Naive thymus-derived CD8-positive, alpha-beta T cell (primary cell): Measurements from ENCODE around the gene GABRB3. TPM values are rescaled to one million over a fixed set of nuclear protein-coding genes. Genes with fewer than 3 reads are reported as not detected.

Experiments
- ATAC-seq, 2 donors: fragments of 150-1000 bp; cut with Tn5 transposase in 1 of 2; sonication (Bioruptor Pico), chemical (Tn5 transposase) in 1 of 2; 1 replicate in 1 of 2; 2 replicates in 1 of 2; pipeline ENCODE4 v1.10.0; 2021; ENCODE audit warnings: mild to moderate bottlenecking in 2 of 2, moderate library complexity in 2 of 2
- POLR2A ChIA-PET: fragments of 350-600 bp; sonication (Branson Sonifier 250); formaldehyde crosslinking; loops from one replicate; lab custom pipeline; 2021; ENCODE audit warnings: antibody characterized with exemption; lab: Charles Lee
- DNase-seq, 10 donors: peaks; one replicate each; pipeline versions ENCODE4 v3.0.0 to v3.0.0-alpha.2; 2020 to 2022
- H3K27ac Mint-ChIP-seq, 10 donors: one replicate each; pipeline ENCODE4 v1.8.0; 2020 to 2022; ENCODE audit warnings: mild to moderate bottlenecking in 10 of 10, mixed read lengths in 10 of 10, moderate library complexity in 4 of 10, inconsistent platforms in 1 of 10
- H3K27me3 Mint-ChIP-seq, 5 donors: one replicate each; pipeline ENCODE4 v1.8.0; 2021 to 2022; ENCODE audit warnings: mixed read lengths in 5 of 5
- H3K36me3 Mint-ChIP-seq, 3 donors: one replicate each; pipeline ENCODE4 v1.8.0; 2020 to 2022; ENCODE audit warnings: mixed read lengths in 3 of 3, mild to moderate bottlenecking in 2 of 3, inconsistent platforms in 1 of 3
- H3K4me1 Mint-ChIP-seq, 4 donors: one replicate each; pipeline ENCODE4 v1.8.0; 2021 to 2022; ENCODE audit warnings: mixed read lengths in 4 of 4
- H3K4me3 Mint-ChIP-seq, 10 donors: one replicate each; pipeline ENCODE4 v1.8.0; 2020 to 2022; ENCODE audit warnings: mild to moderate bottlenecking in 10 of 10, mixed read lengths in 10 of 10, moderate library complexity in 6 of 10, inconsistent platforms in 1 of 10
- H3K9me3 Mint-ChIP-seq, 9 donors: one replicate each; pipeline ENCODE4 v1.8.0; 2020 to 2022; ENCODE audit warnings: mixed read lengths in 9 of 9, mild to moderate bottlenecking in 3 of 9, inconsistent platforms in 1 of 9, moderate library complexity in 1 of 9
- polyA plus RNA-seq, 3 donors: library from polyadenylated mRNA; unstranded; fragments of 300-500 nt; fragmentation: Illumina TruSeq; gene quantifications; one replicate each; pipeline ENCODE4 v1.2.3, GENCODE V29; 2021
- total RNA-seq, 8 experiments: library from RNA in 2 of 8; stranded (reverse) in 2 of 8; gene quantifications; one replicate each; pipeline ENCODE4 v1.2.3 and lab custom pipeline; 2021 to 2026

GABRB3 gene
- not detected for total RNA-seq
- not detected for polyA plus RNA-seq
- total RNA-seq (lab: John Stamatoyannopoulos, UW): 0 to 0.86 (median 0.10) reads per million in 6 experiments

DNA sequence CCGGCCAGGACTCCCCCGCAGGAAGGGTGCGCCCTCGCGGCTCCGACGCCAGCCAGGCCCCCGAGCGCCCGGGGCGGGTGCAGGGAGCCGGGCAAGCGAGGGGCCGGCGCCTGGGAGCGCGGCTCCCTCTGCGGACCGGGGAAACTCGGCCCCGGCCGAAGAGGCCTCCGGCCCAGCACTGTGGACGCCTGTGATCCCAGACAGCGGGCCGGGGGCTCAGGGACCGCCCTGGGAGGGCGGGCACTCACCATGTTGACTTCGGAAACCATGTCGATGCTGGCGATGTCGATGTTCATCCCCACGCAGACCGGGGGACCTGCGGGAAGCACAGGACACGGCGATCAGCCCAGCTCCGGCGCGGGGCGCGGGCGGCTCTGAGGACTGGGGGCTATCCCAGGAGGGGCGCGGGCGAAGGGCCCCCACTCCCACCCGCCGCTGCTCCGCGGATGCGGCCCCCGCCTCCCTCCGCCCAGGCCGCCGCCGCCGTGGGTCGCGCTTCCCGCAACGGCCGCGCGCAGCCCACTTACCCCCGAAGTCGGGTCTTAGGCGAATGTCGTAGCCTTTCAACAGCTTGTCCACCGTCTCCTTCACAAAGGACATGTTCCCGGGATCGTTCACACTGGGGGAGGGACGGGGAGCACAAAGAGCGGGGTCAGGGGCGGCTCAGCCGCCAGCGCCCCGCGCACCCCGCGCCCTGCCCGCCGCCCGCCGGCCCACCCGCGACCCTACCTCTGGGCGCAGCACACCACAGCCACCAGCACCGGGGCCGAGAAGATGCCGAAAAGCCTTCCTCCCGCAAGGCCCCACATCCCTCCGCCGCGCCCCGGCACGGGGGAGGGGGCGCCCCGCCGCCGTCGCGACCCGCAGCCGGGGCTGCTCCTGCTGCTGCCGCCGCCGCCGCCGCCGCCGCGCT is at the start of gene GABRB3:
TSS of gene GABRB3 (minus strand) at position 913 of the 913 bp plus-strand sequence.
- Mint-ChIP-seq H3K4me3 (peak within 1 kb of the TSS in 7 of 10 donors; percentile 18 to 84 (median 72)), H3K9me3 (peaks cover 0 to 11% (median 5%) of the 10 kb centered on the region in 9 donors), H3K27me3 (peaks cover 32 to 62% (median 34%) of the 10 kb centered on the region in 5 donors), H3K27ac (no peak within 1 kb of the TSS), H3K4me1 (peaks cover 0 to 6% (median under 1%) of the 10 kb centered on the region in 4 donors), H3K36me3 (peaks cover 0 to 13% (median 0%) of the 10 kb centered on the region in 3 donors)
- POLR2A ChIA-PET: no interaction called here
- DNase-seq (no peak), ATAC-seq (no peak)

DNA sequence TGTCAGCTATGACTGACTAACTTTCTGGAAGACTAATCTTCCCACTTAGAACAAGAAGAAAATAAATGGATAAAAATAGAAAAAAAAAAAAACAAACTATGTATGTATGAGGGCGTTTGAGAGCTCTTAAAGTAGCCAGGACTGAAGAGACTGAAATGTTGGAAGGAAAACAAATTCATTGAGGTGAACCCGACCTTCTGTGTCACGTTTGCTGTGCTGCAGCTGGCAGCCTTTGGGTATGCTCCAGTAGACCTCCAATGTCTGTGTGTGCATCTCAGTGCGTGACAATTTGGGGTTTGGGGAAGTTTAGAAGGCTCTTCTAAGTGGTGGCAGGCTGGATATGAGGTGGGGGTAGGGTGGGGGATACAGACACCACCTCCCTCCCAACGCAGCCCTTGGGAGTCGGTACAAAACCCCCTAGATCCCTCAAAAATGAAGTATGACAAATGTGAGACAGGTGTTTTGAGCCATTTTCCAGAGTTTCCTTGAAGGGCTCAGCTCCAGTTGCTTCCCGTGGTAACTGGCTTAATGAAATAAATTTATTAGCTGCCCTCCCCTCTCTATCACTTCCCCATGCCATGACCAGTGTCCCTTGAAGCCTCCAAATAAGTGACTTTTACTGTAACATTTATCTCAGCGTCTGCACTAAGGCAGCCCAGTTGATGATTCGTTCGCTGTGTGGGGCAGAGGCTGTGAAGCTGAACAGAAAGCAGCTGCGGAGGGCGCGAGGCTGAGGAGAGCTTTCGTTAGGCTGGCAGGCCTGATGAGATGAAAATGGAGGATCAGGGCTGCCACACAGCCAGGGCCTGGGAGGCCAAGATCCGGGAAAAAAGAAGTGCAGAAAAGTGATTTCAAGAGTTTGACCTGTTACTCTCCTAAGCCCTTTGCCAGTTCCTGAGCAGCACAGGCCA is 34.9 kb upstream of the GABRB3 start:
- no peak overlapping the region for H3K4me3 Mint-ChIP-seq
- POLR2A ChIA-PET: no interaction called here
- H3K27ac Mint-ChIP-seq: no peak overlapping the region
- no peak for DNase-seq
- no peaks in the 10 kb centered on the region for H3K4me1 Mint-ChIP-seq
- H3K36me3 Mint-ChIP-seq: peaks cover 0 to 4% (median 0%) of the 10 kb centered on the region in 3 donors
- ATAC-seq: no peak
- peaks cover 0 to 29% (median 13%) of the 10 kb centered on the region in 9 donors for H3K9me3 Mint-ChIP-seq
- H3K27me3 Mint-ChIP-seq: peaks cover 0 to 36% (median 2%) of the 10 kb centered on the region in 5 donors

DNA sequence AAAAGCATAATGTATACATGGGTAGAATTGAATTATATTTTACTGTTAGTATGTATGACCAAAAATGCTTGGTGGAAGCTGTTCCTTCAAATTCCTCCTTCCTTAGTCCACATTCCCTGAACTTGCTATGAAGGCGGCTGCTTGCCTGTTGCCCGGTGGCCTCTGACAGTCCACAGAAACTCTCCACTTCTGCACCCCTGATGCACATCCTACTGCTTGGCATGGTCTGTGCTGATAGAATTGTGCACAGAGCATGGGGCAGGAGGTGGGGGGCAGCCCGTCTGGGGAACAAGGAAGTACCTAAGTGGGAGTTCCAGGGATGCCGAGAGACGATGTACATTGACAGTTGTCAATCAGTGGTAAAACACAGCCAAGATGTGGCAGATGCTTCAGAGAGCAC is 33.7 kb upstream of the GABRB3 start:
- H3K9me3 Mint-ChIP-seq: peaks cover 0 to 17% (median 9%) of the 10 kb centered on the region in 9 donors
- H3K27ac Mint-ChIP-seq: no peak overlapping the region
- DNase-seq (no peak), ATAC-seq (no peak)
- H3K4me1 Mint-ChIP-seq: no peaks in the 10 kb centered on the region
- POLR2A ChIA-PET: no interaction called here
- H3K4me3 Mint-ChIP-seq: no peak overlapping the region
- no peaks in the 10 kb centered on the region for H3K36me3 Mint-ChIP-seq
- peaks cover 0 to 36% (median 2%) of the 10 kb centered on the region in 5 donors for H3K27me3 Mint-ChIP-seq

GRCh38 chr15:26806151-26806550 is 33.3 kb upstream of the GABRB3 start:
- H3K9me3 Mint-ChIP-seq: peaks cover 0 to 13% (median 5%) of the 10 kb centered on the region in 9 donors
- POLR2A ChIA-PET: no interaction called here
- DNase-seq (no peak), ATAC-seq (no peak)
- H3K27ac Mint-ChIP-seq: no peak overlapping the region
- H3K27me3 Mint-ChIP-seq: peaks cover 0 to 36% (median 2%) of the 10 kb centered on the region in 5 donors
- H3K4me1 Mint-ChIP-seq: no peaks in the 10 kb centered on the region
- no peak overlapping the region for H3K4me3 Mint-ChIP-seq
- H3K36me3 Mint-ChIP-seq: no peaks in the 10 kb centered on the region

- DNase-seq: no peak
- POLR2A ChIA-PET: no interaction called here
- no peak for ATAC-seq
- H3K27ac Mint-ChIP-seq: no peak overlapping the region
- peaks cover 0 to 10% (median 0%) of the 10 kb centered on the region in 9 donors for H3K9me3 Mint-ChIP-seq
- no peak overlapping the region for H3K4me3 Mint-ChIP-seq
- peaks cover 0 to 36% (median 2%) of the 10 kb centered on the region in 5 donors for H3K27me3 Mint-ChIP-seq
- no peaks in the 10 kb centered on the region for H3K4me1 Mint-ChIP-seq
- H3K36me3 Mint-ChIP-seq: no peaks in the 10 kb centered on the region
Measured at GRCh38 chr15:26805470-26805869, 32.6 kb upstream of the GABRB3 start.

DNA sequence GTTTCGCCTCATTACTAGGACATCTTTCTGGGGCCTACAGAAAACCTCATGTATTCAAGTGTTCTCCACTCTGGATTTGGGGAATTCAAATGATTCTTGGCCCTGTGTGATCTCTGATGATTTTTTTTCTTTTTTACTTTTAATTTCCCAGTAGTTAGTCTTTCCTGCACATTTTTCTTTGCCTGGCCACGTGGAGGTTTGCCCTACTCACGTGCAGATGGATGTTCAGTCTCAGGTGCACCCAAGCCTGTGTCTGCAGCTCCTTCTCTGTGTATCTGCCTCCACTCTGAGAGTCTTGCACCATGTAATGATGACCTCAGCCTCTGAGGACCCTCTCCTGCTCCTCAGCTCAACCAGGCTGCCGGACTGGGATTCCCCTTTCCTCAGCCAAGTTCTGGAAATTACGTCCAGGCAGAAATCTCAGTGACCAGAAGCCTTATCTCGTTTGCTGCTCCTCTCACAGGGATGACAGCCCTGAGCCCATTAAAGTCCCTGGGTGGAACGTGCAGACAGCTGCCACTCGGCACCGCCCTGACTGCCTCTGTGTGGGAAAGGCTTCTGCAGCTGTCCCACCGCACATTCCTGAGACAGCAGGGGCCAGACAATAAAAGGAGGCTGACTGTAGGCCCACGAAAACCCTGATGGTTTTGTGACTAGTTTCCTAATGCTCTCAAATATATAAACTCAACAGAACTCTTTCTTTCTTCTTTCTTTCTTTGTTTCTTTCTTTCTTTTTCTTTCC is 31.4 kb upstream of the GABRB3 start:
- no peaks in the 10 kb centered on the region for H3K4me1 Mint-ChIP-seq
- no peak overlapping the region for H3K27ac Mint-ChIP-seq
- DNase-seq (no peak), ATAC-seq (no peak)
- no peak overlapping the region for H3K4me3 Mint-ChIP-seq
- POLR2A ChIA-PET: no interaction called here
- peaks cover 0 to 36% (median 2%) of the 10 kb centered on the region in 5 donors for H3K27me3 Mint-ChIP-seq
- no peaks in the 10 kb centered on the region for H3K36me3 Mint-ChIP-seq
- H3K9me3 Mint-ChIP-seq: peaks cover 0 to 10% (median 0%) of the 10 kb centered on the region in 9 donors

- POLR2A ChIA-PET: no interaction called here
- Mint-ChIP-seq H3K9me3 (peaks cover 0 to 28% (median 9%) of the 10 kb centered on the region in 9 donors), H3K27ac (no peak overlapping the region), H3K27me3 (no peaks in the 10 kb centered on the region), H3K4me3 (no peak overlapping the region), H3K4me1 (no peaks in the 10 kb centered on the region), H3K36me3 (peaks cover 0 to 10% (median 0%) of the 10 kb centered on the region in 3 donors)
- ATAC-seq: no peak
- no peak for DNase-seq
Measured at GRCh38 chr15:26790118-26790517, 17.3 kb upstream of the GABRB3 start.

DNA sequence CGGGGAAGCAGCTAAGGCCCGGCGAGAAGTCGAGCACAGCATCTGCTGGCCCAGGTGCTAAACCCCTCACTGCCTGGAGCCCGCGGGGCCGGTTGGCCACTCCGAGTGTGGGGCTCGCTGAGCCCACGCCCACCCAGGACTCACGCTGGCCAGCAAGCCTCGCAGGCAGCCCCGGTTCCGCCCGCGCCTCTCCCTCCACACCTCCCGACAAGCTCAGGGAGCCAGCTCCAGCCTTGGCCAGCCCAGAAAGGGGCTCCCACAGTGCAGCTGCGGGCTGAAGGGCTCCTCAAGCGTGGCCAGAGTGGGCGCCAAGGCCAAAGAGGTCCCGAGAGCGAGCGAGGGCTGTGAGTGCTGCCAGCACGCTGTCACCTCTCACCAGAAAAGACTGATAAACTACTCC is 8.9 kb upstream of the GABRB3 start:
- DNase-seq: no peak
- POLR2A ChIA-PET: no interaction called here
- Mint-ChIP-seq H3K4me3 (no peak overlapping the region), H3K36me3 (peaks cover 0 to 6% (median 0%) of the 10 kb centered on the region in 3 donors), H3K4me1 (no peaks in the 10 kb centered on the region), H3K9me3 (peaks cover 0 to 22% (median 5%) of the 10 kb centered on the region in 9 donors), H3K27me3 (peaks cover 0 to 20% (median 6%) of the 10 kb centered on the region in 5 donors), H3K27ac (peak overlapping the region in 1 of 10 donors; percentile 25)
- ATAC-seq: no peak

- POLR2A ChIA-PET: no interaction called here
- peak overlapping the region in 7 of 10 donors; percentile 18 to 84 (median 72) for H3K4me3 Mint-ChIP-seq
- H3K36me3 Mint-ChIP-seq: peaks cover 0 to 13% (median 0%) of the 10 kb centered on the region in 3 donors
- no peak overlapping the region for H3K27ac Mint-ChIP-seq
- H3K4me1 Mint-ChIP-seq: peaks cover 0 to 6% (median under 1%) of the 10 kb centered on the region in 4 donors
- H3K27me3 Mint-ChIP-seq: peaks cover 34 to 68% (median 36%) of the 10 kb centered on the region in 5 donors
- H3K9me3 Mint-ChIP-seq: peaks cover 0 to 15% (median 9%) of the 10 kb centered on the region in 9 donors
- ATAC-seq: no peak
- no peak for DNase-seq
Measured at GRCh38 chr15:26773917-26774316, 1.1 kb upstream of the GABRB3 start.

DNA sequence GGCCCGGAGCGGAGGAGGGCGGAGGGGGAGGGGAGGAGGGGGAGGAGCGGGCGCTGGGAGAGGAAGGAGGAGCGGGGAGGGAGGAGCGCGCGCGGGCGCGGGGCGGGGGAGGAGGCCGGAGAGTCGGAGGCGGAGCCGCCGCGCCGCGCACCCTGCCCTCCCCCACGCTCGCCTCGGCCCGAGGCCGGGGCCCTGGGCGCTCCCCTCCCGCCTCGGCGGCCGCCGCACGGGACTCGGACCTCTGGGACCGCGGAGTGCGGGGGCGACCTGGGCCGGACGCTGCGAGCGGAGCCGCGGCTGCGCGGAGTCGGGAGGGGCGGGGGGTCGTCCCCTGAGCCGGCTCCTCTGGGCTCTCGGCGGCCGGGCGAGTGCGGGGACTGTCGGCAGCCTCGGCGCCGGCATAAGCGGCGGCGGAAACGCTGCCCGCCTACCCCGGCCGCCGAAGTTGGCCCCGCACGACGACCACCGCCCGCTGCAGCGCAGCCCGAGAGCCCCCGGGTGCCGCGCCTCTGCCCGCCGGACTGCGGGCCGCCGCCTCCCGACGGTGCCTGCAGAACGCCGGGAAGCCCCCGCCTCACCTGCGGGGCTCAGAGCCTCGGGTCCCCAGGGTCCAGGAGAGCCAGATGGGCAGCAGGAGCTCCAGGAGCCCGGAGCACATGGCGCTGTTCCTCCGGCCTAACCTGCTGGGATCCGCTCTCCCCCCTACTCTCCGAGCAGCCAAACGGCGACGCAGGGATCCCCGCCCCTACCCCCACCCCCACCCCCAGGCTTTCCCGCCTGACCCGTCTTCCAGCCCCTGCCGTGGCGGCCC is 406 bp upstream of the GABRB3 start:
- H3K36me3 Mint-ChIP-seq: peaks cover 0 to 13% (median 0%) of the 10 kb centered on the region in 3 donors
- H3K27ac Mint-ChIP-seq: no peak overlapping the region
- ATAC-seq: no peak
- H3K9me3 Mint-ChIP-seq: peaks cover 0 to 15% (median 9%) of the 10 kb centered on the region in 9 donors
- H3K4me1 Mint-ChIP-seq: peaks cover 0 to 6% (median under 1%) of the 10 kb centered on the region in 4 donors
- POLR2A ChIA-PET: no interaction called here
- DNase-seq: no peak
- H3K27me3 Mint-ChIP-seq: peaks cover 34 to 70% (median 36%) of the 10 kb centered on the region in 5 donors
- H3K4me3 Mint-ChIP-seq: peak overlapping the region in 7 of 10 donors; percentile 18 to 84 (median 72)

GRCh38 chr15:26771578-26772153 is 1.2 kb downstream of the GABRB3 start:
- H3K4me3 Mint-ChIP-seq: peak overlapping the region in 4 of 10 donors; percentile 18 to 44 (median 35)
- peaks cover 0 to 11% (median 5%) of the 10 kb centered on the region in 9 donors for H3K9me3 Mint-ChIP-seq
- POLR2A ChIA-PET: no interaction called here
- H3K27ac Mint-ChIP-seq: no peak overlapping the region
- ATAC-seq (no peak), DNase-seq (no peak)
- H3K36me3 Mint-ChIP-seq: peaks cover 0 to 13% (median 0%) of the 10 kb centered on the region in 3 donors
- peaks cover 30 to 62% (median 34%) of the 10 kb centered on the region in 5 donors for H3K27me3 Mint-ChIP-seq
- peaks cover 0 to 6% (median under 1%) of the 10 kb centered on the region in 4 donors for H3K4me1 Mint-ChIP-seq
